T-helper 1 cell treated with Interleukin-12 subunit alpha and Interleukin-12 subunit beta and Interleukin-4 antibody, amounts not matched to agents 30 μg/mL and 1 μg/mL, for 36 hours (primary cell): ENCODE measurements around the gene DPYD.
A peak's percentile ranks its signal among the peaks of the same experiment; 100 is the strongest.

Experiments
- H3K27ac Mint-ChIP-seq: one replicate; pipeline ENCODE4 v1.8.0; 2021; ENCODE audit warnings: mild to moderate bottlenecking, mixed read lengths
- H3K27me3 Mint-ChIP-seq: one replicate; pipeline ENCODE4 v1.8.0; 2021; ENCODE audit warnings: low read depth, mixed read lengths
- H3K36me3 Mint-ChIP-seq: one replicate; pipeline ENCODE4 v1.8.0; 2021; ENCODE audit warnings: low read depth, mixed read lengths
- H3K4me1 Mint-ChIP-seq: one replicate; pipeline ENCODE4 v1.8.0; 2021; ENCODE audit warnings: low read depth, mixed read lengths
- H3K4me3 Mint-ChIP-seq: one replicate; pipeline ENCODE4 v1.8.0; 2021; ENCODE audit warnings: mild to moderate bottlenecking, moderate library complexity, mixed read lengths
- H3K9me3 Mint-ChIP-seq: one replicate; pipeline ENCODE4 v1.8.0; 2021; ENCODE audit warnings: mixed read lengths

DPYD gene

DNA sequence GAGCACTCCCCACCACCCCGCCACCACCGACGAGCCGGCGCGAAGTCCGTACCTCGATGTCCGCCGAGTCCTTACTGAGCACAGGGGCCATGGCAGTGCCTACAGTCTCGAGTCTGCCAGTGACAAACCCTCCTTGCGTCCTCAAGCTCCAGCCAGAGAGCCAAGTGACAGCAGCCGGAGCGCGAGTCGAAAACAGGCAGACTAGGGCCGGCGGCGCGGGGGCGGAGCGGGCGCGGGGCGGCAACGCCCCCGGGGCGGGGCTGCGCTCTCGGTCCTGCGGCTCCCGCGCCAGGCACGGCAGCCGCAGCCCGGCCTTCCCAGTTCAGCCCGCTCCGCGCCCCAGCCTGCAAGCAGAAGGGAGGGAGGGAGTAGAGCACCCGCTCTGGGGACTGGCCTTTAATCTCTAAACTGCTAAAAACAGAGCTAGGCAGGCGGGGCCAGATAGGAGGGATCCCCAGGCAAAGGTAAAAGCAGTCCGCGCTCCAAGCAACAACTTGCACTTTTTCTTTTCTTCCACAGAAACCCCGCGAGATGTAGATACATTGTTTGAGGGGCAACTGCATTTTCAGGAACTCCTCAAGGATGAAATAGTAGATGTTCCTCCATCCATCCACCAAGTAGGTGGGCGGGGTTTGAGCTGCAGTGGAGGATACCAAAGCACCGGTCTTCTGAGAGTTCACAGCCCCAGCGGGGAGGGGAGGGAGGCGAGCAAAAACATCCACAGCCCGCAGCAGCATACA, at the start of gene DPYD:
Gene DPYD (minus strand): TSS at position 203 of the 740 bp plus-strand sequence. CDS start 112 bp downstream, at position 91.
- no peaks in the 10 kb centered on the region for H3K27me3 Mint-ChIP-seq
- H3K4me3 Mint-ChIP-seq = peak within 1 kb of the TSS; percentile 96
- no peaks in the 10 kb centered on the region for H3K9me3 Mint-ChIP-seq
- H3K36me3 Mint-ChIP-seq = peaks cover 9% of the 10 kb centered on the region
- peaks cover 45% of the 10 kb centered on the region for H3K4me1 Mint-ChIP-seq
- H3K27ac Mint-ChIP-seq = peak within 1 kb of the TSS; percentile 94

DNA sequence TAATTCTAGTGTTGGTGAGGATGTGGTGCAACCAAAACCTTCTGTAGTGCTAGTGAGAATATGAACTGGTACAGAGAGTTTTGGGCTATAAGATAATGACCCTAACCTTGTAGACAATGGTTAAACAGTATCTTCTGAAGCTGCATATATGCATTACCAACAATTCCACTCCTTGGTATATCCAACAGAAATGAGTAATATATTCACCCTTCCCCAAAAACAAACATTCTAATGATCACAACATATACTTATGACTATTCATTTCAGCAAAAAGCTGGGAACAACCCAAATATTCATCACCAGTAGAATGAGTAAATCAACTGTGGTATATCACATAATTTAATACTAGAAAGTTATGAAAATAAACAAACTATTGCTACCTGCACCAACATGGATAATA, 39.6 kb upstream of the DPYD start:
- H3K36me3 Mint-ChIP-seq = no peaks in the 10 kb centered on the region
- peaks cover 40% of the 10 kb centered on the region for H3K27me3 Mint-ChIP-seq

DNA sequence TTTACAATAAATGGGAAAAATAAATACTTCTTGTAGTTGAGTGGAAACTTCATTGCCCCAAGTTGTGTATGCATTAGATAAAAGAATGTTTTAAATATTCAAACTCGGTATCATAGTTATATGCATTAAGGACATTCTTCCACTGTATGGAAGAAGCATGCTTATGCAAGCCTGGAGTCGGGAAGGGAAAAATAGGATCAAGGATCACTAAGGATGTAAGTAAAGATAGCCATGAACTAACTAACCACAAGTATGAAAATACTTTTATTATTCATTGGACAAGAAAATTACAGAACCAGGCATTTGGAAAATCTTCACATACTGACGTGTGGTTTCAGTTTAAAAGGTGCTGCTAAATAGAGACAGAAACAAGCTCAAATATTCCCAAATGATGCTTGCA, 26.9 kb upstream of the DPYD start:
- Mint-ChIP-seq H3K9me3 (peaks cover 4% of the 10 kb centered on the region), H3K4me3 (no peak overlapping the region), H3K36me3 (peaks cover 2% of the 10 kb centered on the region), H3K27me3 (peaks cover 26% of the 10 kb centered on the region), H3K27ac (no peak overlapping the region), H3K4me1 (peaks cover 7% of the 10 kb centered on the region)

More for the DNA sequence above, 39.6 kb upstream of the DPYD start:
- H3K4me1 Mint-ChIP-seq = no peaks in the 10 kb centered on the region
- H3K27ac Mint-ChIP-seq = no peak overlapping the region
- H3K9me3 Mint-ChIP-seq = no peaks in the 10 kb centered on the region
- H3K4me3 Mint-ChIP-seq = no peak overlapping the region

GRCh38 chr1:97943354-97943753, 22.5 kb upstream of the DPYD start:
- Mint-ChIP-seq H3K4me3 (peak overlapping the region; percentile 12), H3K27me3 (peaks cover 9% of the 10 kb centered on the region), H3K9me3 (peaks cover 7% of the 10 kb centered on the region), H3K4me1 (peaks cover 26% of the 10 kb centered on the region), H3K36me3 (peaks cover 5% of the 10 kb centered on the region), H3K27ac (no peak overlapping the region)

GRCh38 chr1:97942161-97943123, 21.6 kb upstream of the DPYD start:
- Mint-ChIP-seq H3K9me3 (peaks cover 7% of the 10 kb centered on the region), H3K27ac (peak overlapping the region; percentile 43), H3K36me3 (peaks cover 5% of the 10 kb centered on the region), H3K27me3 (peaks cover under 1% of the 10 kb centered on the region), H3K4me3 (peak overlapping the region; percentile 72), H3K4me1 (peaks cover 30% of the 10 kb centered on the region)

GRCh38 chr1:97938285-97938642, 17.4 kb upstream of the DPYD start:
- Mint-ChIP-seq H3K4me1 (peaks cover 29% of the 10 kb centered on the region), H3K27me3 (peaks cover 12% of the 10 kb centered on the region), H3K9me3 (peaks cover 3% of the 10 kb centered on the region), H3K27ac (no peak overlapping the region), H3K4me3 (no peak overlapping the region), H3K36me3 (peaks cover 3% of the 10 kb centered on the region)

- H3K4me1 Mint-ChIP-seq = peaks cover 21% of the 10 kb centered on the region
- H3K9me3 Mint-ChIP-seq = peaks cover 3% of the 10 kb centered on the region
- peaks cover 3% of the 10 kb centered on the region for H3K36me3 Mint-ChIP-seq
- H3K27ac Mint-ChIP-seq = no peak overlapping the region
- H3K27me3 Mint-ChIP-seq = peaks cover 20% of the 10 kb centered on the region
- H3K4me3 Mint-ChIP-seq = no peak overlapping the region
Measured at GRCh38 chr1:97936976-97937375, 16.1 kb upstream of the DPYD start.

DNA sequence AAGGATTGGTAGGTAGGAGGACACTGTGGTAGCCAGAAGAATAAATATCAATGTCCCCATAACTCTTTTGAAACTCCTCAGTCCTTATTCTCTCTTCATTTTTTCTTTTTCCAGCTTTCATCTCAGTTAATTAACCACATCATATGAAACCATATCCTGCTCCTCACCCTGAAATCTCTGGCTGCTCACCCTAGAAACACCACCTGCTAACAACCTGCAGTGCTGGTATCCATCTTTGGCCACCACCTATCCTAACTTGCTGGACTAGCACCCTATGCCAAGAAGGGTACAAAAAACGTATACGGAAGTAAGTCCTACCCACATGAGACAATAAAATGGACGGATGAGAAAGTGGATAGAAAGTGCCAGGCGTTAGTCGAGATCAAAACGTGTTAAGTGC, 13.7 kb upstream of the DPYD start:
- Mint-ChIP-seq H3K9me3 (no peaks in the 10 kb centered on the region), H3K4me3 (no peak overlapping the region), H3K4me1 (peaks cover 8% of the 10 kb centered on the region), H3K27me3 (peaks cover 28% of the 10 kb centered on the region), H3K36me3 (no peaks in the 10 kb centered on the region), H3K27ac (no peak overlapping the region)

DNA sequence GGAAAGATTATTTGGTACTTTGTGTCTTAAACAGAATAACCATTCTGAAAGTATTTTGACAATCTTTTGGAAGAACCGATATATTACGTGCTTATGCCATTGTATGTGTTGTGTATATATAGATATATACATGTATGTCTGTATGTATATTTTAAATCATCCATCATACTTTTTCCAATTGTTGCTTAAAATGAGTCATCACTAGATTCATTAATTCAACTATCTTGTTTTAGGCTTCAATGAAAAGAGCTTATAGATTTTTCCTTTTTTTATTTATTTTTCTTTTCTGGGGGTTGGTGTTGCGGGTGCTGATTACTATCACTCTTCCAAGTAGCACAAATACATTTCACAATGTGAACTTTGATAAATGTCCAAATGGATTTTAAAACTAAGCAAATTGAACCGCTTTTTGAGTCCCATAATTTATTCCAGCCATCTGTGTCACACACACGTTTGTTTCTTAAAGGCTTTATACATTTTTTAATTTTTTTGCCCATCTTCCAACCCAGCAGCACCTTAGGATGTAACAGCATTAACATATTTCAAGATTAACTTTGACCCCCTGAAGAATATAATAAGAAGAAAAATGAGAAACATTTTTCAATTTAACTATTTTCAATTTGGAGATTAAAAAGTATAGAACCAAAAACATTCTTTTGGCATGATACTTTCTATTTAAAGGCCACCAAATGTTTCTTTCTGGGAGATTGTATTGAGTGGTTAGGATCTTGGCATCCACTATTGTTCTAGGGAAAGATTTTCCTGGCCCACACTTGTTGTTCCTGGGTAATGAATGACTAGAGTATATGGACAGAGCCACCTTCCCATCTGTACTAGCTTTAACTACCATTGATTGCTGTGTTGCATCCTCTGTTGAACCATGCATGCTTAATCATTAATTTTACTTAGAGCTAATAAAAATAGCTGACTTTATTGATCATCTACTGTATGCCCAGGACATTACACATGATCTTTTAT, 9.3 kb upstream of the DPYD start:
- Mint-ChIP-seq H3K9me3 (no peaks in the 10 kb centered on the region), H3K27ac (no peak overlapping the region), H3K4me3 (no peak overlapping the region)

GRCh38 chr1:97926017-97926708, 5.3 kb upstream of the DPYD start:
- no peak overlapping the region for H3K27ac Mint-ChIP-seq
- peaks cover 12% of the 10 kb centered on the region for H3K27me3 Mint-ChIP-seq
- H3K9me3 Mint-ChIP-seq = no peaks in the 10 kb centered on the region
- no peak overlapping the region for H3K4me3 Mint-ChIP-seq
- H3K36me3 Mint-ChIP-seq = no peaks in the 10 kb centered on the region
- H3K4me1 Mint-ChIP-seq = peaks cover 19% of the 10 kb centered on the region

More for the DNA sequence above, 9.3 kb upstream of the DPYD start:
- Mint-ChIP-seq H3K36me3 (no peaks in the 10 kb centered on the region), H3K27me3 (peaks cover 33% of the 10 kb centered on the region), H3K4me1 (peaks cover 13% of the 10 kb centered on the region)

- Mint-ChIP-seq H3K36me3 (no peaks in the 10 kb centered on the region), H3K9me3 (no peaks in the 10 kb centered on the region), H3K4me1 (peaks cover 19% of the 10 kb centered on the region), H3K4me3 (no peak overlapping the region), H3K27me3 (peaks cover 7% of the 10 kb centered on the region), H3K27ac (no peak overlapping the region)
Measured at GRCh38 chr1:97925151-97925550, 4.3 kb upstream of the DPYD start.

DNA sequence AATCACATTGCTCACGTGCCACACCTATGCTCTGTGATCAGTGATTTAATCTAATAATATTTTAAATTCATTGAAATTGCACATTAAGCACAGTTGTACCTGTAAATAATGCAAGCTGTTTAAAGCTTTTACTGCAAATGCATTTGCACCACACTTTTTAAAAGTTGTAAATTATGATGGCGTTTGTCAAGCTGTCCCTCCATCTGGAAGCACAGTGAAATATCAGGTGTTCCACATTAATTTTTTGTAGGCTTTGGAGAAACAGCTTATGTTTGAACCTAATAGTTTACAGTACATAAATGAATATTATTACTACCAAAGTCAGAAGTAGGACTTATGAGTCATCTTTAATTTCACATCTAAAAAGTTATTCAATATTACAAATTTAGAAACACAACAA, 3.0 kb upstream of the DPYD start:
- H3K4me1 Mint-ChIP-seq = peaks cover 27% of the 10 kb centered on the region
- no peaks in the 10 kb centered on the region for H3K9me3 Mint-ChIP-seq
- H3K27me3 Mint-ChIP-seq = peaks cover 2% of the 10 kb centered on the region
- peaks cover 2% of the 10 kb centered on the region for H3K36me3 Mint-ChIP-seq
- no peak overlapping the region for H3K27ac Mint-ChIP-seq
- H3K4me3 Mint-ChIP-seq = no peak overlapping the region

GRCh38 chr1:97920276-97920831, 480 bp downstream of the DPYD start:
- Mint-ChIP-seq H3K9me3 (no peaks in the 10 kb centered on the region), H3K27me3 (no peaks in the 10 kb centered on the region), H3K4me3 (peak overlapping the region; percentile 96), H3K27ac (peak overlapping the region; percentile 94), H3K36me3 (peaks cover 12% of the 10 kb centered on the region), H3K4me1 (peaks cover 40% of the 10 kb centered on the region)
